DMS79 treated with DMSO at 0.1 percent for 48 hours (cell line): ENCODE results near the gene OST4.
"Not testable (repeated sequence)": the region's sequence is repeated elsewhere in the genome, so short reads cannot be mapped to it uniquely, and the experiment has no call there.

ENCODE experiments used
- DNase-seq: peaks from one replicate; lab custom pipeline; 2025; lab: John Stamatoyannopoulos, UW

The OST4 gene

DNA sequence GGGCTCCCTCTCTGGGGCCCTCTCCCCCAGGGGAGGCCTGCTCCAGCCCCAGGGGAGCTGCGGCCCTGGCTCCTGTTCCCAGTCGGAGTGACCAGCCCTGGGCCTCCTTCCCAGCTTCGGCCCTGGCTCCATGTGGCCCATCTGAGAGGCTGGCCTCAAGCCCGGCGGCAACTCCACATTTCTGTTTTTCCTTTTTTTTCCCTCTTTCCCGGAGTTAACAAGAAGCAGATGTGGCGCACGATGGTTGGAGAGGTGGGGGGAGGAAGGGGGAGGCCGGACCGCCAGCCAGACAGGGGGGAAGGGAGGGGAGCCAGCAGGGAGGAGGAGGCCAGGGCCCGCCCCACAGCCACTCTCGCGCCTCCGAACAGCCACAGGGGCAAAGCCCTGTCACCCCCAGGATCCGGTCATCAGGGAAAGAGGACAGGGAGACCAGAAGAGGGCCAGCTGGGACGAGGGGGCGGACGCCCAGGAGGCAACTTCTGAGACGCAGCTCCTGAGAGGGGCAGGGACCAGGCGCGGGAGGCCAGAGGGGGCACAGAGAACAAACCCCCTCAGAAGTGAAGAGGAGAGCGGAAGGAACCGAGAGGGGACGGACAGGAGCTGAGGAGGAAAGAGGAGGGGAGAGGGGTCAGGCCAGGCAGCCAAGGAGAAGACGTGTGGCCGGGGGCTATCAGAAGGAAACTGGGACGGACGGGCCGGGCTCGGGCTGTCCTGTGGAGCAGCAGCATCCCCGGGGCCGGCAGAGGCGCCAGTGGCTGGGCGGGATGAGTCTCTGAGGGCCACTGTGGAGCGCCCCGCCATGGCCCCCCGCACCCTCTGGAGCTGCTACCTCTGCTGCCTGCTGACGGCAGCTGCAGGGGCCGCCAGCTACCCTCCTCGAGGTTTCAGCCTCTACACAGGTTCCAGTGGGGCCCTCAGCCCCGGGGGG, 7.1 kb upstream of the OST4 start, which contains the start of gene EMILIN1:
TSS of gene EMILIN1 (plus strand) at position 349 of the 928 bp plus-strand sequence. CDS start at position 800, 451 bp downstream.
- DNase-seq, result no peak

- no peak for DNase-seq
These were observed 5.8 kb upstream of the OST4 start for GRCh38 chr2:27077231-27077630.

- no peak for DNase-seq
These were observed 4.9 kb upstream of the OST4 start for GRCh38 chr2:27076323-27076722.

DNA sequence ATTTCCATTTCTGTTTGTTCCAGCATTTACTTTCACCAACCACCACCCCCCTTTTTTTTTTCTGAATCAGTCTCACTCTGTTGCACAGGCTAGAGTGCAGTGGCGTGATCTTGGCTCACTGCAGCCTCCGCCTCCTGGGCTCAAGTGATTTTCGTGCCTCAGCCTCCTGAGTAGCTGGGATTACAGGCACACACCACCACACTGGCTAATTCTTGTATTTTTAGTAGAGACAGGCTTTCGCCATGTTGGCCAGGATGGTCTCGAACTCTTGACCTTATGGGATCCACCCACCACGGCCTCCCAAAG, 4.1 kb upstream of the OST4 start:
- DNase-seq, result not testable (repeated sequence)

DNA sequence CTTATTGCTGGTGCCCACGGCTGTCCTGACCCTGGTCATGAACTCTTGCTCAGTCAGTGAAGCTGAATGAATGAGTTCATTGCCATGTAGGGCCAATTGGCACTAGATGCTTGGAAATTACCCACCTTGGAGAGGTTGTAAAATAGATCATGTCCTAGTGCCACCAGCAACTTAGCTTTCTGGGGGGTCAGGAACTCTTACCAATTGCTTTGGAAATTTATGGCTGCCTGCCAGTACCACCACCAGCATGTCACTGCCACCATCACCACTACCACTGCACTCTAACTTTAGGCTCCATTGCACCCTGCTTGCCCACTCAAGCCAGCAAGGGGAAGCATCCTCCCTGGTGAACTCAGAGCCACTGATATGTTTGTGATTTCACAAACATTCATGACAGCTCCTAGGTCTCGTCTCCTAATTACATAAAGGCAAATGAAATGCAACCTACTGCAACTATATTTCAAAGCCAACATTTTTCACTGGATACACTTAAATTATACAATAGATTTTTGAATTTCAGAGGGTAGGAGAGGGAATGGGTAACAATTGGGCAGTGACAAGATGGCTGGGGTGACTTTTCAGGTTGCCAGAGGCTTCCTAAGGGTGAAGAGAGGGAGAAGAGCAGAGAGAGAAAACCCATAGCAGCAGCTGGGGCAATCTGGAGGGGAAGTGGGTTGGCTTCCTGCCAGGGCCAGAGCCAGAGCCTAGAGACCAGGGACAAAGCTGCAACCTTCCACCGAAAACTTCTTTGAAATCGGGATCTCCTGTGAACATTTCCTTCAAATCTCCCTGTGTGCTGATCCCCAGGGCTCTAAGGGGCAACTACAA, 3.5 kb upstream of the OST4 start:
- peak; percentile 32 for DNase-seq

DNA sequence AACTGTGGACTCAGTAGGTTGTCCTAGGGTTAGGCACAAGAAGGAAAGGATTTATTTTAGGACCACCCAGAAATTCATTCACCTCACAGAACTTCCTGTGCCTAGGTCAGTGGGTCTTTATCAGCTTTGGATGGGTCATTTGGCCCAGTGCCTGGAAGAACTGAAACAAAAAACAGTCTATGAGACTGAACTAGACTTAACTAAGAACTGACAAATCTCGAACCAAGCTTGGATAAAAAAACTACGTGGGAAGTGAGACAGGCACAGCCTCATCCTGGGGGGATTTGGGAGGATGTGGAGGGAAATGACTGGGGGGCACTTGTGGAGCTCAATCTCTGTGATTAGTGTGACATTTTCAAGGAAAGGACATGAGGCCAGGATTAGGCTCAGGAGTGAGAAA, 2.3 kb upstream of the OST4 start:
- DNase-seq, result no peak

DNA sequence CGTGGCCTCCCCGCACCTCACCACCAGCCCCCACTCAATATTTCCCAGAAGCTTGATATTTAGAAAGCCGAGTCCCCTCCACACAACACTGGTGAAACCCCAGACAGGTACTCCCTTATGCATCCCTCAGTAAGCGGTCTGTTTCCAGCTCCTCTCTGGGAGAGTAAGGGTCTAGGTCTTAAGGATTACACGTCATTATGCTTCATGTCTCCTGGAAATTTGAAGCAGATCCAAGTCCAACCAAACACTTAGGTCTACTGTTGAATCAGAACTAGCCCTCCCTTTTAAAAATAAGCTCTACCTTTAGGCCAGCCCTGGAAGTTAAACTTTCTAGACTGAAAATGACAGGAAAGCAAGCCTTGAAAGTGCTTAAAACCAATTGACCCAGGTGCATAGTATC, 1.5 kb upstream of the OST4 start:
- DNase-seq, result no peak

- DNase-seq, result no peak
These were observed 756 bp upstream of the OST4 start for GRCh38 chr2:27071990-27072830.

DNA sequence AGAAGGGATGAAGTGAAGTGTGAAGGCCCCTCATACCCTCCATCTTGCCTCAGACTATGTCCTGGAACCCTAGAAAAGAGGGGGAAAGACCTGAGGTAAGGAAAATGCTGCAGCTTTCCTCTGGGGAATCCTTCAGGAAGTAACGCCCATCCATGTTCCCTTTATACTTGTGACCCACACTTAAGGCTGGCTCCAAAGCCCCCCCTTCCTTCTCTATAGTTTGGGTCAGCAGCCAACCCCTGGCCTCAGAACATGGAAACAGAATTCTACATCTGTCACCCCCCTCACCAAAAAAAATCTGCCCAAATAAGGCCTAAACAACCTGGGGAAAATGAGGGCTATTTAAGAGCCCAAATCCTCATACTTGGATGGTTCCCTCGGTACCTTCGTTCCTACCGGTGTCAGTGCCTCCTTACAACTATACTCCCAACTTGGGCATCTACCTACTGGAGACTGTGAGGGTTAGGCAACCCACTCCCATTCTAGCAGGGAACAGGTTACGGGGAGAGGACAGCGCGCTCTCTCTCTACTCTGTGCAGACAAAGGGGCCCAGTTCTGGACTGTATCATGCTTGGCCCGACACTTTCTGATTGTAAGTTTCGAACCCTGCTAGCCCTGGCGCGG, 689 bp downstream of the OST4 start:
- no peak for DNase-seq

GRCh38 chr2:27069961-27070618, 1.4 kb downstream of the OST4 start:
- no peak for DNase-seq

DNA sequence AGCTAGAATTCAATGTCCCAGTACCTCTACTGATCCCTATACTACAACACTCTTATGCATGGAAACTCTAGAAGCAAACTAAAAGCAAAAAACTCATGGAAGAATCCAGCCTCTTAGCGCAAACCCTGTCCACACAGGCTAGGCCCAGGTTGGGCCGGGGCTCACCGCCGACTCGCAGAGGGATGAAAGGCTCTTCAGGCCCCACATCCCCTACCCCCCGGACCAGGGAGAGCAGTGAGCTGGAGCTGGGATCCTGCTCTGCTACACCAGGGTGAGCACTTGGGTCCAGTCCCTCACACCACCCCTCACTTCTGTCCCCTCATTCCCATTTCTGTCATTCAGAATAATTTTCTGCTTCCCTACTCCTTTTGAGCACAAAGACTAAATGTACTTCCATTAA, 2.0 kb downstream of the OST4 start:
- DNase-seq, result no peak

GRCh38 chr2:27067385-27067784, 4.1 kb downstream of the OST4 start:
- DNase-seq, result no peak

GRCh38 chr2:27065128-27065527, 6.3 kb downstream of the OST4 start:
- no peak for DNase-seq

DNA sequence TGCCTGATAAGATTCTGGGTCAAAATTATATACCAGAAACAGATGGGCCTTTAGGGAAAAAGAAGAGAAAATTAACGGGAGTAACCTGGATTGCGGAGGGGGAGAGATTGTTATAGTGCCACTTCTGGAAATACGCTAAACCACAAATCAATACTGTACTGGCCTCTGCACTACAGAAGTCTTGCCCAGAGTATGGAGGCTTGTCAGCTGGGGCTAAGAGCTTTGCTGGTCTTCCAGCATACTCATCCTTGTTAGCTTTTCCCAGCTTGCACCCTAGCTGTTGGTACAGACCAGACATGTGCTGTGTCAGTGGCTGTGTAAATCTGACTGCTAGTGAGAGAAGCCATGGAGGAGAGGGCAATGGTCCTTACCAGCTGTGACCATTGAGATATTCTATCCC, 11.1 kb downstream of the OST4 start:
- no peak for DNase-seq

- no peak for DNase-seq
These were observed 12.2 kb downstream of the OST4 start for GRCh38 chr2:27059141-27059820.

DNA sequence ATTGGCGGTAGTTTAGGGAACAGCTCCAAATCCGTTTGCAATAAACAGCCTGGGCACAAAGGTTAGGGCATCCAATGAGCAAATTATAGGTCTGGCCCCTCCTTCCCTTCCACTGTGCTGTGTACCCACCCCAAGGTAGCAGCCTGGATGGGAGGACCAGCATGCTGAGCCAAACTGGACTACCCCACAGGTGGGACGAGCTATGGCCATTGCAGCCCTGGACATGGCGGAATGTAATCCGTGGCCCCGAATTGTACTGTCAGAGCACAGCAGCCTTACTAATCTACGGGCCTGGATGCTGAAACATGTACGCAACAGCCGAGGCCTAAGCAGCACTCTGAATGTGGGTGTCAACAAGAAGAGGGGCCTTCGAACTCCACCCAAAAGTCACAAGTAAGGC, 13.2 kb downstream of the OST4 start:
- DNase-seq, result no peak

- no peak for DNase-seq
These were observed 14.3 kb downstream of the OST4 start for GRCh38 chr2:27057184-27057583.

DNA sequence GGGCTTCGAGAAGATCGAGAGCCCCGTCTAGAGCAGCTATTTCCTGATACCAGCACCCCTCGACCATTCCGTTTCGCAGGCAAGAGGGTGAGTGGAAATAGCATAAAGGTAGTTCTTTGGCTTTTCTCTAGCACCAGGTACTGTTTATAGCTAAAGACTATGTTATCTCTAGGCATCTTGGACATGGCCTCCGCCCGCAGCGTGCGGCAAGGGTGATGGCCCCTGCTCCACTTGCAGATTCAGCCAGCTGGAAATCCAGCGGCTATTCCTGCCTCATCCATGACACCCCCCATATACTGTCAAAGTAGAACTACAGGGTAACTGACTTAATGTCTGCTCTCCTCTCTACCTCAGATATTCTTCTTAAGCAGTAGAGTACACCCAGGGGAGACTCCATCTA, 16.7 kb downstream of the OST4 start:
- no peak for DNase-seq

DNA sequence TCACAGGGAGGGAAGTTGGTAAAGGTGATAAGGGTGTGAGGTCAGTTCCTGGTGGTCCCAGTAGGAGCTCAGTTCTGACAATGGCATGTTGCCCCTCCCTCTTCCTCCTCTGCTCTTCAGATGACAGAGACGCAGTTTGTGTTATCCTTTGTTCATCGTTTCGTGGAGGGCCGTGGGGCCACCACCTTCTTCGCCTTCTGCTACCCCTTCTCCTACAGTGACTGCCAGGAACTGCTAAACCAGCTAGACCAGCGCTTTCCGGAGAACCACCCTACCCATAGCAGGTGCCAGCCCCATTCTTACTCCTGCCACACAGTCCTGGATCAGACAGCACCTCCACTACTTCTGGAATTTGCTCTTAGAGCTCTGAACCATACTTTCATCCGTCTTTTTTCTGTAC, 17.7 kb downstream of the OST4 start:
- no peak for DNase-seq

DNA sequence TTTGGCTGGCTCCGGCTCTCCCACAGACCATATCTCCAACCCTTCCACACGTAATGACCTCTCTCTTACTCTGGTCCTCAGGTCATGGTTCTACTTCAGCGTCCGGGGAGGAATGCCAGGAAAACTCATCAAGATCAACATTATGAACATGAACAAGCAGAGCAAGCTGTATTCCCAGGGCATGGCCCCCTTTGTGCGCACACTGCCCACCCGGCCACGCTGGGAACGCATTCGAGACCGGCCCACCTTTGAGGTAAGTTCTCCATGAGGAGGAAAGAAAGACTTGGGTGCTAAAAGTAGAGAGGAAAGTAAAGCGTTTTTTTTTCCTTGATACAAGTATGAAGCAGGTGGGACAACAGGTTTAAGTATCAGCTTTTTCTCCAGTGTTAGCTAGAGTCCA, 18.1 kb downstream of the OST4 start:
- DNase-seq, result no peak
